Psoas muscle (tissue), 8 donors: ENCODE results near the gene HLA-DRB1. TPM values are rescaled to one million over a fixed set of nuclear protein-coding genes. Genes with fewer than 3 reads are reported as not detected.

Source experiments
- ATAC-seq, 4 donors: fragments of 200-7000 bp; cut with Tn5 transposase; one replicate each; pipeline ENCODE4 v1.9.1; 2020; ENCODE audit warnings: moderate library complexity in 3 of 4, mild to moderate bottlenecking in 2 of 4
- DNase-seq, 2 donors: peaks; one replicate each; pipeline ENCODE4 v3.0.0-alpha.2; 2020
- H3K27ac ChIP-seq: fragments of 200-600 bp; one replicate; pipeline ENCODE4 v1.8.0; 2022
- H3K27me3 ChIP-seq, 3 donors: fragments of 200-600 bp in 1 of 3; one replicate each; pipeline versions ENCODE4 v1.6.1 to v1.8.0; 2013 to 2022; ENCODE audit warnings: low read length in 2 of 3, mild to moderate bottlenecking in 2 of 3, moderate library complexity in 1 of 3; ENCODE audit not compliant: insufficient read depth in 3 of 3
- H3K36me3 ChIP-seq, 2 donors: fragments of 200-600 bp in 1 of 2; one replicate each; pipeline versions ENCODE4 v1.6.1 to v1.8.0; 2013 to 2022; ENCODE audit warnings: low read depth in 1 of 2, mild to moderate bottlenecking in 1 of 2, moderate library complexity in 1 of 2; ENCODE audit not compliant: insufficient read depth in 1 of 2
- H3K4me1 ChIP-seq: fragments of 200-600 bp; one replicate; pipeline ENCODE4 v1.8.0; 2022
- H3K4me3 ChIP-seq: fragments of 200-600 bp; one replicate; pipeline ENCODE4 v1.8.0; 2022; ENCODE audit warnings: mild to moderate bottlenecking
- H3K9me3 ChIP-seq: fragments of 200-600 bp; one replicate; pipeline ENCODE4 v1.8.0; 2022
- CTCF ChIP-seq: fragments of 200-600 bp; IDR thresholded peaks from one replicate; pipeline ENCODE4 v1.8.0; 2022; ENCODE audit warnings: antibody characterized with exemption
- WGBS, 3 donors: extraction: QIAGEN DNeasy Blood & Tissue Kit; methylation state at CpG; one replicate each; pipeline versions ENCODE4 v1.1.6 to v1.1.7; 2013; 5-methylcytosine and 5-hydroxymethylcytosine counted together
- intact Hi-C, 2 donors: fragments of 100-400 bp; cut with DNase I; formaldehyde crosslinking; loops; one replicate each; pipeline versions ENCODE4 v1.11.0 to v1.14.2; 2022
- polyA plus RNA-seq, 3 donors: library from polyadenylated mRNA; stranded (reverse); fragments of 200-250 nt; gene quantifications; one replicate each; pipeline ENCODE4 v1.2.3, GENCODE V29; 2013
- total RNA-seq, 4 donors: library from RNA; stranded (reverse); fragmentation: NEBNext Ultra II Directional in 2 of 4; extraction: Animal tissue kit (Norgen Biotek cat#: 25700) in 2 of 4; gene quantifications; one replicate each; pipeline versions ENCODE4 v1.2.1 to v1.2.4, GENCODE V29; 2021 to 2023
- donor health status: healthy with polysubstance abuse.
- donor health status: DM: no; HTN: no; CAD: no; lungs with moderate emphysema.
- donor health status: Bipolar disorder and iron deficiency.
- donor health status: healthy.
- donor health status: DM: yes; HTN: yes; CAD: no.
- donor health status: DM: no; HTN: no; CAD: no.
- donor health status: DM: no; HTN: no; CAD: no.
- donor health status: DM: yes; HTN: yes; CAD: no.

The HLA-DRB1 gene
- total and polyA plus RNA-seq, 7 donors = 13.2 to 49.4 (median 23.4) TPM

- no peak for ATAC-seq
Observed at GRCh38 chr6:32558426-32559057, 31.1 kb downstream of the HLA-DRB1 start.

GRCh38 chr6:32554116-32554965 is 35.3 kb downstream of the HLA-DRB1 start:
- Histone ChIP-seq H3K36me3 (no peaks in the 10 kb centered on the region), H3K27me3 (no peaks in the 10 kb centered on the region), H3K4me1 (no peaks in the 10 kb centered on the region), H3K27ac (no peak overlapping the region), H3K9me3 (no peaks in the 10 kb centered on the region), H3K4me3 (no peak overlapping the region)
- no peak for DNase-seq
- 46 to 60% (median 46%) methylated on average over 5 to 8 of the region's 9 CpGs for WGBS, 3 donors
- ATAC-seq = no peak
- intact Hi-C loops = no loop called here
- TF ChIP-seq CTCF = no peak

More at GRCh38 chr6:32558426-32559057, 31.1 kb downstream of the HLA-DRB1 start:
- no peak for TF ChIP-seq CTCF
- Histone ChIP-seq H3K36me3 (no peaks in the 10 kb centered on the region), H3K27ac (no peak overlapping the region), H3K27me3 (no peaks in the 10 kb centered on the region), H3K4me1 (no peaks in the 10 kb centered on the region), H3K9me3 (no peaks in the 10 kb centered on the region), H3K4me3 (no peak overlapping the region)
- intact Hi-C loops = no loop called here
- DNase-seq = no peak
- WGBS, 3 donors = 4 to 29% (median 5%) methylated on average over 9 to 12 of the region's 13 CpGs

GRCh38 chr6:32553037-32553742 is 36.5 kb downstream of the HLA-DRB1 start:
- Histone ChIP-seq H3K4me1 (no peaks in the 10 kb centered on the region), H3K36me3 (no peaks in the 10 kb centered on the region), H3K4me3 (no peak overlapping the region), H3K27ac (no peak overlapping the region), H3K27me3 (no peaks in the 10 kb centered on the region), H3K9me3 (no peaks in the 10 kb centered on the region)
- no peak for ATAC-seq
- intact Hi-C loops = no loop called here
- no peak for DNase-seq
- WGBS, 3 donors = 16 to 38% (median 37%) methylated on average over 4 to 5 of the region's 5 CpGs
- no peak for TF ChIP-seq CTCF

GRCh38 chr6:32551410-32551809 is 38.2 kb downstream of the HLA-DRB1 start:
- no peak for TF ChIP-seq CTCF

More at GRCh38 chr6:32551410-32551809, 38.2 kb downstream of the HLA-DRB1 start:
- intact Hi-C loops = no loop called here
- ATAC-seq = no peak
- H3K9me3 ChIP-seq = no peaks in the 10 kb centered on the region
- WGBS, 3 donors = 25 to 28% (median 27%) methylated on average over 4 to 5 of the region's 5 CpGs
- DNase-seq = no peak
- H3K36me3 ChIP-seq = no peaks in the 10 kb centered on the region
- H3K4me3 ChIP-seq = no peak overlapping the region
- H3K27ac ChIP-seq = no peak overlapping the region
- H3K4me1 ChIP-seq = no peaks in the 10 kb centered on the region
- no peaks in the 10 kb centered on the region for H3K27me3 ChIP-seq
